ENCODE data around the gene ZHX3. TPM values are rescaled to one million over a fixed set of nuclear protein-coding genes. Genes with fewer than 3 reads are reported as not detected.

ZHX3 gene
- total and polyA plus RNA-seq, 10 donors: 1.6 to 26.7 (median 12.3) TPM

- no peaks in the 10 kb centered on the region for H3K9me3 ChIP-seq
These were observed 69.0 kb downstream of the ZHX3 start for GRCh38 chr20:41248368-41249024.

GRCh38 chr20:41247523-41248367, 69.8 kb downstream of the ZHX3 start:
- intact Hi-C loops (cut with DNase I; ENCODE audit: low total_unique reads): no loop called here
- no peaks in the 10 kb centered on the region for H3K27me3 ChIP-seq (replicated peaks in 1 of 7)
- peaks cover 18 to 89% (median 47%) of the 10 kb centered on the region in 6 donors for H3K4me1 ChIP-seq
- H3K36me3 ChIP-seq: no peaks in the 10 kb centered on the region
- TF ChIP-seq POLR2AphosphoS5 (IDR thresholded peaks at IDR 0.05) (no peak), POLR2A (IDR thresholded peaks at IDR 0.05) (no peak), CTCF (IDR thresholded peaks at IDR 0.05 in 8 of 11, conservative IDR thresholded peaks at IDR 0.05 in 3 of 11) (no peak)
- DNase-seq: no peak
- peak overlapping the region in 7 of 8 donors; percentile 21 to 86 (median 82) for H3K27ac ChIP-seq
- H3K4me3 ChIP-seq: no peak overlapping the region
- 84 to 89% (median 85%) methylated on average over 7 of the region's 7 CpGs for WGBS, 5 donors
- no peaks in the 10 kb centered on the region for H3K9me3 ChIP-seq

More at GRCh38 chr20:41248368-41249024, 69.0 kb downstream of the ZHX3 start:
- H3K27ac ChIP-seq: peak overlapping the region in 7 of 8 donors; percentile 21 to 86 (median 82)
- peaks cover 18 to 82% (median 44%) of the 10 kb centered on the region in 6 donors for H3K4me1 ChIP-seq
- H3K4me3 ChIP-seq: no peak overlapping the region
- H3K27me3 ChIP-seq (replicated peaks in 1 of 7): no peaks in the 10 kb centered on the region
- H3K36me3 ChIP-seq: no peaks in the 10 kb centered on the region
- WGBS, 5 donors: 40 to 58% (median 43%) methylated on average over 4 of the region's 4 CpGs
- intact Hi-C loops (cut with DNase I; ENCODE audit: low total_unique reads): no loop called here
- TF ChIP-seq POLR2AphosphoS5 (IDR thresholded peaks at IDR 0.05) (peak in 1 of 3 donors; percentile 79), POLR2A (IDR thresholded peaks at IDR 0.05) (no peak)
- no peak for DNase-seq

- Histone ChIP-seq H3K4me1 (peaks cover 18 to 78% (median 50%) of the 10 kb centered on the region in 6 donors), H3K36me3 (no peaks in the 10 kb centered on the region), H3K9me3 (no peaks in the 10 kb centered on the region), H3K4me3 (no peak overlapping the region), H3K27me3 (replicated peaks in 1 of 7) (no peaks in the 10 kb centered on the region), H3K27ac (peak overlapping the region in 4 of 8 donors; percentile 13 to 86 (median 46))
- DNase-seq: no peak
- 36 to 60% (median 44%) methylated on average over 2 of the region's 2 CpGs for WGBS, 5 donors
- TF ChIP-seq POLR2A (IDR thresholded peaks at IDR 0.05) (no peak), POLR2AphosphoS5 (IDR thresholded peaks at IDR 0.05) (no peak), CTCF (IDR thresholded peaks at IDR 0.05 in 8 of 11, conservative IDR thresholded peaks at IDR 0.05 in 3 of 11) (no peak)
- intact Hi-C loops (cut with DNase I; ENCODE audit: low total_unique reads): no loop called here
These were observed 72.3 kb downstream of the ZHX3 start for GRCh38 chr20:41245086-41245707.

GRCh38 chr20:41242807-41243206, 74.7 kb downstream of the ZHX3 start:
- Histone ChIP-seq H3K27me3 (replicated peaks in 1 of 7) (no peaks in the 10 kb centered on the region), H3K4me1 (peaks cover 7 to 54% (median 30%) of the 10 kb centered on the region in 6 donors), H3K9me3 (no peaks in the 10 kb centered on the region), H3K27ac (peak overlapping the region in 2 of 8 donors; percentile 3 to 39), H3K36me3 (peaks cover 0 to 4% (median 0%) of the 10 kb centered on the region in 6 donors), H3K4me3 (no peak overlapping the region)
- TF ChIP-seq POLR2AphosphoS5 (IDR thresholded peaks at IDR 0.05) (peak in 1 of 3 donors; percentile 54), POLR2A (IDR thresholded peaks at IDR 0.05) (no peak), CTCF (IDR thresholded peaks at IDR 0.05 in 8 of 11, conservative IDR thresholded peaks at IDR 0.05 in 3 of 11) (no peak)
- 22 to 48% (median 42%) methylated on average over 2 of the region's 2 CpGs for WGBS, 5 donors
- intact Hi-C loops (cut with DNase I; ENCODE audit: low total_unique reads): no loop called here
- no peak for DNase-seq

Data from spleen (tissue), 11 donors.